Cortex of kidney (tissue), 1 donor: Measurements from ENCODE around the gene AURKA.
"Not testable (repeated sequence)": the region's sequence is repeated elsewhere in the genome, so short reads cannot be mapped to it uniquely, and the experiment has no call there.

ENCODE experiments used
- DNase-seq: peaks from one replicate; lab custom pipeline; 2025; lab: John Stamatoyannopoulos, UW

AURKA gene

GRCh38 chr20:56390396-56390795, 1.6 kb downstream of the AURKA start:
- not testable (repeated sequence) for DNase-seq

DNA sequence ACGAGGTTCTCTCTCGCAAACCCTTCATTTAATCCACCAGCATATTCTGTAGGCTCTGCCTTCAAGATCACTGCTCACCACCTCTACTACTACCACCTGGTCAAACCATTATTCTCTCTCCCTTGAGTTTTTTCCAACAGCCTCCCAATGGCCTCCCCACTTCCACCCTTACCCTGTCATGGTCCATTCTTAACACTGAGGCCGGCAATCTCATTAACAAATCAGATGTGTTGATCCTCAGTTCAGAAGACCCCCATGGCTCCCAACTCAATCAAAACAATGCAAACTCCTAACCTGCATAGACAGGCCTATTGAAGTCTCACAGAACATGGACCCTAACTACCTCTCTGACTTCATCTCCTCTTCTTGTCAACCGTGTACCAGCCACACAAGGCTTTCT, 2.2 kb downstream of the AURKA start:
- no peak for DNase-seq

GRCh38 chr20:56388882-56389281, 3.1 kb downstream of the AURKA start:
- no peak for DNase-seq

DNA sequence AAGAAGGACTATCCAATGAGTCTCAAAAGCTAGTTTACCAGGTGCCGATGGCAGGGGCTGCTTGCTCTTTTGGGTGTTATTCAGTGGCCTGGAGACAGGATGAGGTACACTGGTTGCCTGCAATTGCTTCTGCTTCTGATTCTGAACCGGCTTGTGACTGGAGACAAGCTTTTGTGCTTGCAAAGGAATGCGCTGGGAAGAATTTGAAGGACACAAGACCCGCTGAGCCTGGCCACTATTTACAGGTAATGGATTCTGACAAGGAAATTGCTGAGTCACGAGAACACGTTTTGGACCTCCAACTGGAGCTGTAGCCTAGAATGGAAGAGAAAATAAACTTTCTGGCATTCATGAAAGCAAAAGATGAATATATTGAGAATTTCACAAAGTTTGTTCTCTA, 5.8 kb downstream of the AURKA start:
- DNase-seq: no peak

DNA sequence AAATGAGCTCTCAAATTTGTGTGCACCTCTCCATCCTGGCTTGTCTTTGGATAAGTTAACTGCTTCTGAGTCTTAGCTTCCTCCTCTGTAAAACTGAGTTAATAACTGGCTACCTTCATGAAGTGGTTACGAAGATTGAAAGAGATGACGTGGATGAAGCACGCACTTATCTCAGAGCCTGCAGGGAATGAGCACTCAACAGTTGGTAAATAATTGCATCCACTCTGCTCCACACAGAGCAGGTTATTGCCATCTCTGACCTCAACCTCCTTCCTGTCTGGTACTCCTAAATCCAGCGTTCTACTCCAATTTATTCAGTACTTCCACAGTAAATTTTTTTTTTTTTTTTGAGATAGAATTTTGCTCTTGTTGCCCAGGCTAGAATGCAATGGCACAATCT, 6.9 kb downstream of the AURKA start:
- no peak for DNase-seq

DNA sequence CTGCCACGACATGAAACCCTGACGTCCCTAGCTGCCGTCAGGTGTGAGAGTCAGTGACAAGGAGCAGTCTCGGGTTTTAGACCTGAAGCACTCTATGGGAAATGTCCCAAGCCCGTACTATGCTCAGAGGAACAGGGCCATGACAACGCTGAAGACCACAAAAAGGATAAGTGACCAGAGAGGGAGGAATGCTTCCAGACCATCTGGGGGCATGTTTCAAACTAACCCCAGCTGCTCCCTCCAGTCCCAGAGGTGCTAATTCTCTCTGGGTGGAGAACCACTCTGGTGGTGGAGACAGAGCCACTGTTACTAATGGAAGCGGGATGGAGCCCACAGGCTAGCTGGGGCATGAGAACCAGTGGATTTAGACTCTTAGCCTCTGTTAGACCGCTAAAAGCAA, 8.7 kb downstream of the AURKA start:
- no peak for DNase-seq

- DNase-seq: no peak
Measured at GRCh38 chr20:56382696-56383095, 9.3 kb downstream of the AURKA start.

DNA sequence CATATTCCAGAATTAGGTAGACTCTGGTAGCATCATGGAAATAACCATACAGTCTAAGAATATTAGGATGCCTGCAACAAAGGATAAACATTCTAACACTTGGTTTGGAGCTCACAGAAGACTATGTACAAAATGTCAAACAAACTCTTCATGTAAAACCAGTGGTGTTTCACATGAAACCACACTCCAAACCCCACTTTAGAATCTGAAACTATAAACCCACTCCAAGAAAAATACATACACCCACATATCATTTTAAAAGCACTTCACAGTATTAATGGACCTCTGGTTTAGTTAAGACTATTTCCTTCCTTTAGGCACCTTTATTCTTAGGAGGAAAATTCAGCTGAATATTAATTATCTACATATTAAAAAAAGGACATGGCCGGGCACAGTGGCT, 10.5 kb downstream of the AURKA start:
- no peak for DNase-seq

DNA sequence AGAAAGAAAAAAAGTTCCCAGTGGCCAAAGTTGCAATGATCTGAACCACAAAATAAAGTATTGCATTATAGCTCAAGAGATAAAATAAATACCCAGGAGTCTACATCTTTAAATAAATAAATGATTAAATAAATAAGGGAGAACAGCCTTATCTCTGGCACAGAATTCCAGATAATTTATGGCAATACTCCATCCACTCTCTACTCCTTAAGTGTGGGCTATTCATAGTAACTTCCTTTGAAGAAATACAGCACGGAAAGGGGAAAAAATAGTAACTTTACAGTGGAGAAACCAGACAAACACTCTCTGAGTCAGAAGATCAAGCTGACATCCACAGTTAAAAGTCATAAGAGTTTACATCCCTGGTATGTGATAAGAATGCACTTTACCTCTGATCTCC, 11.6 kb downstream of the AURKA start:
- no peak for DNase-seq

DNA sequence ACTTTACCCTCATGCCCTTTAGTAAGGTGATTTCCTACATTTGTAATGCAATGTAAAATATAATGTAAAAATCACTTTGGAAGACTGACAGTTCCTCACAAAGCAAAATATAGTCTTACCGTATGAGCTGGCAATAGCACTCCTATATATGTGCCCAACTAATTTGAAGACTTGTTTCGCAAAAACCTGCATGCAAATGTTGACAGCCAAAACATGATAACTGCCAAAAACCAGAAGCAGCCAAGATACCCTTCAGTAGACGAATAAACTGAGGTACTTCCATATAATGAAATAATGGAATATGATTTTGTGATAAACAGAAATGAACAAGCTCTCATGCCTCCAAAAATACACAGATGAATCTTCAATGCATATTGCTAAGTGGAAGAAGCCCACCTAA, 13.6 kb downstream of the AURKA start:
- DNase-seq: no peak

DNA sequence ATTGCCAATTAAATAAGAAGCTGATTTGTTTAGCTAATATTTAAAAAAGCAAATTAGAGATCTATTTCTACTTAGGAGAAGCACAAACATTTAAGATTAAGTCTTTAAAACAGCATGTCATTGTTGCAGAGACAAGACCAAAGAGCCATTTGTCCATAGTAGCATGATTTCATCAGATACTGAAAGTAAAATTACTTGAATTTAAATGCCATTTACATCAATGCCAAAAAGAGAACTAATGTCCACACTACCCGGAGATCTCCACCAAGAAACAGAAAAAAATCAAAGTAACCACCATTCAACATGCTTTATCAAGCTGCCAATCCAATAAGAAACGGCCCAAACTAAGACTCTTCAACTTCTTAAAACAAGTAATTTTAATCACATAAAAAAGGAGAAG, 15.7 kb downstream of the AURKA start:
- no peak for DNase-seq

DNA sequence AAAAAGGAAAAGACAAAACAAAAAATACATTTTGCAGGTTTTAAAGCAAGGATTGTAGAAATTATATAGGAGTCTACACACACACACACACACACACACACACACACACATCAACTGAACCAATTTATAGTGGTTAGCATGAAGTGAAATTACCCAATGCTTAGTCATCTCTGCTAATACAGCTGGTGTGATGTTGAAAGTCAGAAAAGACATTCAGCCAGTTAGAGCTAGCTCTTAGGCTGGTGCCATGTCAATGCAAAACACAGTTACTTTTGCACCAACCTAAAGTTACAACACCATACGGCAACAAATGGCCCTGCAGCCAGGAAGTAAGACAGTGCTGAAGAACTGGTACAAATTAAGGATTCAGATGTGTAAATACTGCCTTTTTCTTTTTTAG, 18.1 kb downstream of the AURKA start:
- no peak for DNase-seq

DNA sequence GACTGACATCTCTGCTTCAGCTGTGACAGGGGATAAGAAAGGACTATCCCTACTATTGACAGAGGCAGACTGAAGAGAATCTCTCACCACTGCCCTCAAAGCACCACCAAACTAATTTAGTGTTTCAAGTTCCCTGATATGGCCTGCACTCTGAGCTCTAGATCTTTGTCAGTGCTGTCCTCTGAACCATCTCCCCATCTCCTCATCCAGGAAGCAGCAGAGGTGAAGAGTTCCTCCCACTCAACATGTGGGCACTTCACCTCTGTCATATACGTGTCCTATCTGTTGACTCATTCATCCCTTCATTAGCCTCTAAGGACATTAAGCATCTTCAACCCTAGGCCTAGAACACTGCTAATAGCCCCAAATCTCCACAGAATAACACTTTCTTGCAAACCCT, 19.2 kb downstream of the AURKA start:
- DNase-seq: no peak

DNA sequence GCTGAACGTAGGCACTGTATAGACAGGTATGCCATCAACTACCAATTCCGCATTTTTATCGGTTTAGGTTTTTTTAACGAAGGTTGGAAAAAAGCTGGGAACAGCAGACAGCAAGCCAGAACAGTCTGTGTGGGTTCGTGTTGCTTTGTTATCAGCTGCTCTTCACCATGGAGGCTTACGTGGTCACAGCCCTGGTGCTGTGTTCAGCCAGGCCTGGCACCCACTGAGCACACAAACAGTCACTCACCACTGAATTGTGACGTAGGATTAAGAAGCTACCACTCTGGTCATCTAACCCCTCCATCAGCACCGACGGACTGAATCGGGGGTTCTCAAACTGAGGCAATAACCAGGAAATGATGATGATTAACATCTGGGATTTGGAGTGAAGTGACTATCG, 20.0 kb downstream of the AURKA start:
- no peak for DNase-seq

DNA sequence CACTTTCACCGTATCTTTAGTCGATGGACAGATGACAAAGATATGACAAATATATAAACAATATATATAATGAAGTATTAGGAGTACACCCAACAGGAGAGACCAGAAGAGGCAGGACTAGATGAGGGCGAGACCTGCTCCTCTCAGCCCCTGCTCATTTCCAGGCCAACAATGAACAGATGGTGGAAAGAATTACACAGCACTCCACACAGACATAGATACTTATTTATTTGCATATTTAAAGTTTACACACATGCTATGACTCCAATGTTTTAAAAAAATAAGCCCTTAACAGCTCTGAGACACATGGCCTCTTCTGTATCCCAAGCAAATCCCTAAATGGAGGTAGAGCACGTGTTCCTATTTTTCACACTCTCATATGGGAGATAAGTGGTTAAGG, 22.8 kb downstream of the AURKA start:
- no peak for DNase-seq

- no peak for DNase-seq
Measured at GRCh38 chr20:56368351-56369134, 23.5 kb downstream of the AURKA start.

GRCh38 chr20:56363491-56363890, 28.5 kb downstream of the AURKA start:
- no peak for DNase-seq

DNA sequence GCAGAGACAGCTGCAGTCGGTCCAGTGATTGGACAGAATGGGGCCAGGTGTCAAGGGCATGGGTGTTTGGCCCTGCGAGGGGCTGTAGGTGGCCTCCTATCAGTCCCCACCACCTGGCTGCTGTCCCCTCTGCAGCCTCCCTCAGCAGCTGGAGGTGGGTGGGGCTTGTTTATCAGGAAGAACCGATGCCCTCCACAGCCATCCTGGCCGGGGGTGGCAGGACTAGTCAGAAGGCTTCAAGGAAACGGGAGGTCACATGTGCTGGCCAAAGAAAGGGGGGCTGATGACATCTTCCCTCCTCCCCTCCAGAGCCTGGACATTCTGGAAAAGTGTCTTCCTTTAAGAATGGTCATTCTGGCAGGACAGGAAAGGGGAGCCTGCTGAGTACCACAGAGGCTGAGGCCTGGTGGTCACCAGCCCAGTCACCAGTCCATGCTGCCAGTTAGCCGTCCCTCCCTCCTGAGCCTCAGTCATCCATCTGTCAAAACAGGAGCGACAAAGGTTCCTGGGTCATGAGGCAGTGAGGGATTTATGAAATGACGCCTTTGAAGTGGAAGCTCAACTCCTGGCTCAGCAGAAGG, 29.1 kb downstream of the AURKA start:
- no peak for DNase-seq

DNA sequence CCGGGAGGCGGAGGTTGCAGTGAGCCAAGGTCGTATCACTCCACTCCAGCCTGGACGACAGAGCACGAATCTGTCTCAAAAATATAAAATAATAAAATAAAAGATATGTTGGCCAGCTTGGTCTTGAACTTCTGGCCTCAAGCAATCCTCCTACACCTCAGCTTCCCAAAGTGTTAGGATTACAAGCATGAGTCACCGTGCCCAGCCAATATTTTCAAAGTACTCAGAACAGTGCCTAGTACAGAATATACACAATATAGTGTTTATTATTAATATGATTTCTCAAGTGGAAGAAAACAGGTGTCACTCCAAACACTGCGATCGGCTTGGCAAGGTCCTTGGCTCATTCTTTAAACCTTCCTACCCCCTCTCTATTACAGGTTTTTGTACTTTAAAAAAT, 30.1 kb downstream of the AURKA start:
- DNase-seq: no peak

DNA sequence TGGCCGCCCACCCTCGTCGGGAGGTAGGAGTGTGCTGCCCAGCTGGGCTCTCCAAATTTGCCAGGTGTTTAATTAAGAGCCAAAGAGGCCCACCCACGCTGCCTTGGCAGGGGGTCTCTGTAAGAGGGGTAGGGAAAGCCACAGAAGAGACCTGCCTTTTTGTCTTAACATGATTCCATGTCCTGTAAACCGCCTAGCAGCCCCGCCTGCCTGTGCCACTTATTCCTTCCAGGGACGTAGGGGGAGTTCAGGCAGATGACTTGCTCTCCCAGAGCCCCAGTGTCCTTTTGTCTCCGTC, 31.2 kb downstream of the AURKA start:
- no peak for DNase-seq

DNA sequence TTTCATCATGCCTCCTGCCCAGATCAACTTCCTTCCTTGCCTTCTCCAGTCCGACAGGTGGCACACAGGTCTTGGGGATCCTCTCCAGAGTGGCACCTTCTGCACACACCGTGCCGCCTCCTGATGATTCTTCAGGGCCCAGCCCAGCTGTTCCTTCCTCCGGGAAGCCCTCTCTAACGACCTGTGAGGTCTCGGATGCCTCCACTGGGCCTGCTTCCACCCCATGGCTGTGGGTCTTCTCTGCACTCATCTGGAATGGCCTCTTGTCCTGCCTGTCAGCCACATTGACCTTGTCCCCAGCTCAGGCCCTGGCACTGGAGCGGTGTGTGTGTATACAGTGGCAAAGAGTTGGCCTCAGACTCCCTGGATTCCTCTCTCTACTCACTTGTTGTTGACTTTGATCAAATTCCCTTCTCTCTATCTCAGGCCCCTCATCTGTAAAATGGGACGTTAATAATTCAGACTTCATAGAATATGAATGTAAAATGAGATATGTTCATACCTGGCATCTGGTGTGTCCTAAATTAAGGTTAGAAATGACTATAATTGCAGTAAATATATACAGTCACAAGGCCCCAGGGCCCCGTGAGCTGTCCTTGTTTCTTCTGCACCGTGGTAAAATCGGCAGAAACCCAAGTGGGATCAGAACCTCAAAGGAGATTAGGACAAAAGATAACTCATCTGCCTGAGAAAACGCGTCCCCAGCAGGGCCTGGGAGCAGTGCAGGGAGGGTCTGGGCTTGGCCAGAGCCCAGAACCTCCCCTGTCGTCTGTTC, 31.7 kb downstream of the AURKA start:
- DNase-seq: no peak

GRCh38 chr20:56359212-56360132, 32.5 kb downstream of the AURKA start:
- DNase-seq: no peak
